ENCODE data around the gene PAIP2B.

The PAIP2B gene

DNA sequence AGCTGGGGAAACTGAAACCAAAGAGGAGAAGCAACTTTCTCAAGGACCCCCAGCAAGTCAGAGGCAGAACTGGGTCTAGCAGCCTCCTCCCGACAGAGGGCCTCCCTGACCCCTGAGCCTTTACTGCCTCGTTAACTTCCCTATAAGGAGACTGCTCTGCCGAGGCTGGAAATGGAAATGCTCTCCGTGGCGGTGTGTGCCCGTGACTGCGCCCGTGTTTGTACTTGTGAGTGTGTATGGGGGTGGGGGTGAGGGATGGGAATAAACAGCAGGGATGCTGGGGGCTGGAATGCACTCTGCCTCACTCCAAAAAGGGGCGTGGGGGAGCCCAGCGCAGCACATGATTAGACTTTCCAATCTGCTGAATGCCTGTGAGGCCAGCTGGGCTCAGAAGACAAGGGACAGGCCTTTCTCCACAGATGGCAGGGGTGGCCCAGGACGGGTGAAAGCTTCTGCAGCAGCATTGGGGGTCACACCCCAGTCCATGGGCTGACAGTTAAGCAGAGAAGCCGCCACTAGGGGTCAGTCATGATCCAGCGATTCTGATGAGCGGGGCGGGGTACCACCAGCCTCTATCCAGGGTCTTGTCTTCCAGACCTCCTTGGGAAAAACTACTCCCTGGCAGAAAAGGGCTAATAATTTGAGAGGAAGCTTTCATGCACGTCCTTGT lies 69.6 kb downstream of the PAIP2B start:
- Histone ChIP-seq H4K20me1 (ENCODE audit: insufficient read depth, low read length) (no peaks in the 10 kb centered on the region), H3K9ac (ENCODE audit: low read length) (no peak overlapping the region), H3K4me2 (ENCODE audit: low read length) (peak overlapping the region; percentile 67), H3K79me2 (ENCODE audit: low read length) (no peaks in the 10 kb centered on the region), H3K27ac (ENCODE audit: low read length) (no peak overlapping the region), H3K36me3 (replicated peaks; ENCODE audit: low read depth, low read length) (no peaks in the 10 kb centered on the region), H3K4me3 (ENCODE audit: low read length) (peak overlapping the region; percentile 65), H3K9me3 (ENCODE audit: insufficient read depth, low read length) (no peaks in the 10 kb centered on the region), H3K27me3 (ENCODE audit: low read depth, low read length) (no peaks in the 10 kb centered on the region), H3K4me1 (ENCODE audit: low read length) (peaks cover 8% of the 10 kb centered on the region; the same call in 1 of the 2 replicates), H2AFZ (ENCODE audit: low read depth, low read length) (peak overlapping the region; percentile 72; the same call in 1 of the 2 replicates)
- no peak for TF ChIP-seq EZH2phosphoT487 (IDR thresholded peaks at IDR 0.05; ENCODE audit: low read depth)
- TF ChIP-seq, protein P1, sequence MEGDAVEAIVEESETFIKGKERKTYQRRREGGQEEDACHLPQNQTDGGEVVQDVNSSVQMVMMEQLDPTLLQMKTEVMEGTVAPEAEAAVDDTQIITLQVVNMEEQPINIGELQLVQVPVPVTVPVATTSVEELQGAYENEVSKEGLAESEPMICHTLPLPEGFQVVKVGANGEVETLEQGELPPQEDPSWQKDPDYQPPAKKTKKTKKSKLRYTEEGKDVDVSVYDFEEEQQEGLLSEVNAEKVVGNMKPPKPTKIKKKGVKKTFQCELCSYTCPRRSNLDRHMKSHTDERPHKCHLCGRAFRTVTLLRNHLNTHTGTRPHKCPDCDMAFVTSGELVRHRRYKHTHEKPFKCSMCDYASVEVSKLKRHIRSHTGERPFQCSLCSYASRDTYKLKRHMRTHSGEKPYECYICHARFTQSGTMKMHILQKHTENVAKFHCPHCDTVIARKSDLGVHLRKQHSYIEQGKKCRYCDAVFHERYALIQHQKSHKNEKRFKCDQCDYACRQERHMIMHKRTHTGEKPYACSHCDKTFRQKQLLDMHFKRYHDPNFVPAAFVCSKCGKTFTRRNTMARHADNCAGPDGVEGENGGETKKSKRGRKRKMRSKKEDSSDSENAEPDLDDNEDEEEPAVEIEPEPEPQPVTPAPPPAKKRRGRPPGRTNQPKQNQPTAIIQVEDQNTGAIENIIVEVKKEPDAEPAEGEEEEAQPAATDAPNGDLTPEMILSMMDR (IDR thresholded peaks at IDR 0.05; ENCODE audit: low read depth, low read length): peak; percentile 73

GRCh38 chr2:71156573-71156972 lies 70.3 kb downstream of the PAIP2B start:
- Histone ChIP-seq H3K9me3 (ENCODE audit: insufficient read depth, low read length) (no peaks in the 10 kb centered on the region), H3K27ac (ENCODE audit: low read length) (no peak overlapping the region), H3K4me2 (ENCODE audit: low read length) (peak overlapping the region; percentile 67), H3K36me3 (replicated peaks; ENCODE audit: low read depth, low read length) (no peaks in the 10 kb centered on the region), H4K20me1 (ENCODE audit: insufficient read depth, low read length) (no peaks in the 10 kb centered on the region), H3K27me3 (ENCODE audit: low read depth, low read length) (no peaks in the 10 kb centered on the region), H3K9ac (ENCODE audit: low read length) (no peak overlapping the region), H3K4me1 (ENCODE audit: low read length) (peaks cover 8% of the 10 kb centered on the region; the same call in 1 of the 2 replicates), H3K79me2 (ENCODE audit: low read length) (no peaks in the 10 kb centered on the region), H2AFZ (ENCODE audit: low read depth, low read length) (no peak overlapping the region), H3K4me3 (ENCODE audit: low read length) (no peak overlapping the region; the same call in 1 of the 2 replicates)
- no peak for TF ChIP-seq EZH2phosphoT487 (IDR thresholded peaks at IDR 0.05; ENCODE audit: low read depth)
- TF ChIP-seq, protein P1 (IDR thresholded peaks at IDR 0.05; ENCODE audit: low read depth, low read length): no peak

DNA sequence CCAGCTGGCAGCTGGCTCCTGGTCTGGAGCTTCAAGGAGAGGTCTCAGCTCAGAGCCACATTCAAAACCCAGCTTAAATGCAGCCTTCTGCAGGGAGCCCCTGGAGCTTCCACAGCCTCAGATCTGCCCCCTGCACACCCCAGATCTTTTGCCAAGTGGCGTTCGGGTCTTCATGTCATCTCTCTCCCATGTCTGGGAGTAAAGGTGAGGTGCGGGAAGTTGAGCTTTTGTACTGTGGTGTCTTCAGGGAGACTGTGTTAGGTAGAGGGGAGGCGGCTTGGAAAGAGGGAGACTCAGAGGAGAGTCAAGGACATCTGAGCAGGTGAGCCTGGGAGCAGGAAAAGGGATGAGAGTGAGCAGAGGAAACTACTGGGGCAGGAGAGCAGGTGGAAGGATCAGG lies 71.1 kb downstream of the PAIP2B start:
- TF ChIP-seq, protein P1 (IDR thresholded peaks at IDR 0.05; ENCODE audit: low read depth, low read length): no peak
- TF ChIP-seq EZH2phosphoT487 (IDR thresholded peaks at IDR 0.05; ENCODE audit: low read depth): no peak
- Histone ChIP-seq H3K27ac (ENCODE audit: low read length) (no peak overlapping the region), H3K4me2 (ENCODE audit: low read length) (no peak overlapping the region), H4K20me1 (ENCODE audit: insufficient read depth, low read length) (no peaks in the 10 kb centered on the region), H2AFZ (ENCODE audit: low read depth, low read length) (no peak overlapping the region), H3K36me3 (replicated peaks; ENCODE audit: low read depth, low read length) (peaks cover 5% of the 10 kb centered on the region), H3K4me3 (ENCODE audit: low read length) (no peak overlapping the region), H3K4me1 (ENCODE audit: low read length) (peaks cover 8% of the 10 kb centered on the region; the same call in 1 of the 2 replicates), H3K9ac (ENCODE audit: low read length) (no peak overlapping the region), H3K27me3 (ENCODE audit: low read depth, low read length) (no peaks in the 10 kb centered on the region), H3K79me2 (ENCODE audit: low read length) (no peaks in the 10 kb centered on the region), H3K9me3 (ENCODE audit: insufficient read depth, low read length) (no peaks in the 10 kb centered on the region)

GRCh38 chr2:71154798-71155197 lies 72.1 kb downstream of the PAIP2B start:
- Histone ChIP-seq H3K27ac (ENCODE audit: low read length) (no peak overlapping the region), H3K36me3 (replicated peaks; ENCODE audit: low read depth, low read length) (peaks cover 14% of the 10 kb centered on the region), H3K4me1 (ENCODE audit: low read length) (peaks cover 8% of the 10 kb centered on the region; the same call in 1 of the 2 replicates), H3K9me3 (ENCODE audit: insufficient read depth, low read length) (no peaks in the 10 kb centered on the region), H3K4me2 (ENCODE audit: low read length) (no peak overlapping the region), H3K9ac (ENCODE audit: low read length) (no peak overlapping the region), H3K27me3 (ENCODE audit: low read depth, low read length) (no peaks in the 10 kb centered on the region), H3K4me3 (ENCODE audit: low read length) (no peak overlapping the region), H3K79me2 (ENCODE audit: low read length) (no peaks in the 10 kb centered on the region), H2AFZ (ENCODE audit: low read depth, low read length) (no peak overlapping the region; the same call in 1 of the 2 replicates), H4K20me1 (ENCODE audit: insufficient read depth, low read length) (no peaks in the 10 kb centered on the region)
- TF ChIP-seq, protein P1 (IDR thresholded peaks at IDR 0.05; ENCODE audit: low read depth, low read length): peak; percentile 63
- no peak for TF ChIP-seq EZH2phosphoT487 (IDR thresholded peaks at IDR 0.05; ENCODE audit: low read depth)
